NCI-H510A (cell line): ENCODE results near the gene EPB41L3.

Experiments
- DNase-seq: peaks from one replicate; lab custom pipeline; 2025; lab: John Stamatoyannopoulos, UW

Gene EPB41L3

GRCh38 chr18:5414546-5414945, 129.3 kb downstream of the EPB41L3 start:
- no peak for DNase-seq

GRCh38 chr18:5413447-5413846, 130.3 kb downstream of the EPB41L3 start:
- DNase-seq = no peak

GRCh38 chr18:5410582-5410981, 133.2 kb downstream of the EPB41L3 start:
- DNase-seq = no peak

- DNase-seq = no peak
Observed at GRCh38 chr18:5398269-5398668, 145.5 kb downstream of the EPB41L3 start.

GRCh38 chr18:5397102-5397501, 146.7 kb downstream of the EPB41L3 start:
- no peak for DNase-seq

- no peak for DNase-seq
Observed at GRCh38 chr18:5395860-5396448, 147.8 kb downstream of the EPB41L3 start.

- no peak for DNase-seq
Observed at GRCh38 chr18:5393779-5394178, 150.0 kb downstream of the EPB41L3 start.

GRCh38 chr18:5391409-5391808, 152.4 kb downstream of the EPB41L3 start:
- DNase-seq = no peak

GRCh38 chr18:5389356-5389755, 154.4 kb downstream of the EPB41L3 start:
- DNase-seq = no peak

- DNase-seq = no peak
Observed at GRCh38 chr18:5388896-5389295, 154.9 kb downstream of the EPB41L3 start.

GRCh38 chr18:5380586-5380985, 163.2 kb downstream of the EPB41L3 start:
- DNase-seq = no peak

- DNase-seq = no peak
Observed at GRCh38 chr18:5376986-5377385, 166.8 kb downstream of the EPB41L3 start.

GRCh38 chr18:5370332-5370731, 173.5 kb downstream of the EPB41L3 start:
- DNase-seq = no peak

GRCh38 chr18:5369513-5369912, 174.3 kb downstream of the EPB41L3 start:
- DNase-seq = no peak

GRCh38 chr18:5365443-5365842, 178.4 kb downstream of the EPB41L3 start:
- DNase-seq = no peak

- no peak for DNase-seq
Observed at GRCh38 chr18:5350636-5351035, 193.2 kb downstream of the EPB41L3 start.
